ENCODE results near the gene TRAF1. TPM values are rescaled to one million over a fixed set of nuclear protein-coding genes. Genes with fewer than 3 reads are reported as not detected.
A peak's percentile ranks its signal among the peaks of the same experiment; 100 is the strongest.

Gene TRAF1
- total and polyA plus RNA-seq, 2 of the 13 experiments (the other 11 are each of a cell fraction or from before 2014, with no cell fraction given), result 0.44 to 1.0 TPM

GRCh38 chr9:120928483-120929228, 2.1 kb upstream of the TRAF1 start (continued):
- TF ChIP-seq CERS6 (CRISPR knock-in tag; IDR thresholded peaks at IDR 0.05) (no peak), MTERF4 (CRISPR knock-in tag; IDR thresholded peaks at IDR 0.05) (no peak), MAFG (CRISPR knock-in tag; IDR thresholded peaks at IDR 0.05) (no peak), TFDP2 (CRISPR knock-in tag; IDR thresholded peaks at IDR 0.05) (no peak), REL (CRISPR knock-in tag; conservative IDR thresholded peaks at IDR 0.05) (no peak), HMGXB3 (CRISPR knock-in tag; IDR thresholded peaks at IDR 0.05; ENCODE audit: borderline replicate concordance) (no peak), TIGD3 (CRISPR knock-in tag; IDR thresholded peaks at IDR 0.05; ENCODE audit: borderline replicate concordance) (no peak), ARNT2 (CRISPR knock-in tag; IDR thresholded peaks at IDR 0.05; ENCODE audit: low read depth) (0 out of 2 replicates have a peak, but pooled peaks have one; percentile 29), IKZF5 (CRISPR knock-in tag; IDR thresholded peaks at IDR 0.05) (no peak), ZNF280B (CRISPR knock-in tag; IDR thresholded peaks at IDR 0.05; ENCODE audit: borderline replicate concordance) (no peak), HBP1 (CRISPR knock-in tag; IDR thresholded peaks at IDR 0.05; ENCODE audit: low read depth) (no peak), PPARG (CRISPR knock-in tag; conservative IDR thresholded peaks at IDR 0.05) (no peak), KDM1A (CRISPR knock-in tag; IDR thresholded peaks at IDR 0.05) (no peak), ZNF274 (CRISPR knock-in tag; IDR thresholded peaks at IDR 0.05) (no peak), THAP11 (CRISPR knock-in tag; IDR thresholded peaks at IDR 0.05) (peak; percentile 53)

Measured in HepG2 (cell line).